Keratinocyte (primary cell): ENCODE measurements around the gene ARHGAP6. TPM values are rescaled to one million over a fixed set of nuclear protein-coding genes. Genes with fewer than 3 reads are reported as not detected.

Experiments used
- DNase-seq: peaks from one replicate; pipeline ENCODE4 v3.0.0-alpha.2; 2011; ENCODE audit warnings: low read depth, missing footprints, low spot score
- FAIRE-seq: peaks from 2 replicates; lab custom pipeline; 2011; peaks lifted over from hg19 to GRCh38; lab: Jason Lieb, UNC
- H2AFZ ChIP-seq: 2 replicates; pipeline ENCODE4 v1.6.0; 2012; ENCODE audit warnings: low read length, control low read depth, inconsistent platforms; ENCODE audit not compliant: control insufficient read depth
- H3K27ac ChIP-seq: 2 replicates; pipeline ENCODE4 v1.5.1; 2011; ENCODE audit warnings: low read length; ENCODE audit not compliant: control insufficient read depth, insufficient read depth
- H3K27me3 ChIP-seq: 3 replicates; pipeline ENCODE4 v1.6.0; 2011; ENCODE audit warnings: low read length; ENCODE audit not compliant: control insufficient read depth, insufficient read depth; ENCODE audit errors: extremely low read depth
- H3K36me3 ChIP-seq, 2 experiments: 2 replicates in 1 of 2; 3 replicates in 1 of 2; pipeline ENCODE4 v1.5.1; 2011; ENCODE audit warnings: low read length in 2 of 2, mild to moderate bottlenecking in 1 of 2; ENCODE audit not compliant: control insufficient read depth in 2 of 2, insufficient read depth in 2 of 2; ENCODE audit errors: extremely low read depth in 1 of 2
- H3K4me1 ChIP-seq: 3 replicates; pipeline ENCODE4 v1.5.1; 2011; ENCODE audit warnings: low read length; ENCODE audit not compliant: control insufficient read depth, insufficient read depth; ENCODE audit errors: extremely low read depth
- H3K4me2 ChIP-seq: 3 replicates; pipeline ENCODE4 v1.6.0; 2011; ENCODE audit warnings: low read depth, low read length; ENCODE audit not compliant: control insufficient read depth, insufficient read depth; ENCODE audit errors: extremely low read depth
- H3K4me3 ChIP-seq, 3 experiments: fragments of 200-600 bp in 1 of 3; sonication (generic) in 1 of 3; 2 replicates in 2 of 3; 3 replicates in 1 of 3; pipeline ENCODE4 v1.5.1; 2011 to 2016; ENCODE audit warnings: low read length in 3 of 3, mild to moderate bottlenecking in 3 of 3, control low read depth in 2 of 3, inconsistent platforms in 1 of 3, low read depth in 1 of 3, mixed read lengths in 1 of 3, mixed run types in 1 of 3, moderate library complexity in 1 of 3; ENCODE audit not compliant: control insufficient read depth in 2 of 3, insufficient read depth in 2 of 3; ENCODE audit errors: extremely low read depth in 1 of 3
- H3K79me2 ChIP-seq: 2 replicates; pipeline ENCODE4 v1.6.0; 2012; ENCODE audit warnings: low read length; ENCODE audit not compliant: control insufficient read depth, insufficient read depth
- H3K9ac ChIP-seq: 3 replicates; pipeline ENCODE4 v1.6.0; 2011; ENCODE audit warnings: low read length; ENCODE audit not compliant: control insufficient read depth, insufficient read depth; ENCODE audit errors: extremely low read depth
- H3K9me1 ChIP-seq: 3 replicates; pipeline ENCODE4 v1.6.0; 2011; ENCODE audit warnings: low read length; ENCODE audit not compliant: control insufficient read depth, insufficient read depth; ENCODE audit errors: extremely low read depth
- H3K9me3 ChIP-seq: 2 replicates; pipeline ENCODE4 v1.5.1; 2012; ENCODE audit warnings: low read depth, low read length; ENCODE audit not compliant: control insufficient read depth
- H4K20me1 ChIP-seq: 3 replicates; pipeline ENCODE4 v1.6.0; 2011; ENCODE audit warnings: low read length; ENCODE audit not compliant: control insufficient read depth, insufficient read depth; ENCODE audit errors: extremely low read depth
- EZH2 ChIP-seq: IDR thresholded peaks from one replicate; pipeline ENCODE4 v1.6.1; 2012; ENCODE audit warnings: inconsistent platforms, mild to moderate bottlenecking, low read length, moderate library complexity
- dilution Hi-C: fragments of 300-500 bp; cut with MboI; formaldehyde crosslinking; loops from one replicate; pipeline ENCODE4 v1.7.0; 2020; ENCODE audit warnings: low sequenced_read_pairs; ENCODE audit not compliant: extremely low pct_ligation_motif_present
- polyA plus RNA-seq, 5 experiments: library from polyadenylated mRNA; depleted of rRNA in 3 of 5; stranded (reverse) in 3 of 5; stranded (forward) in 1 of 5; unstranded in 1 of 5; fragments of >200 nt; gene quantifications; 1 replicate in 1 of 5; 2 replicates in 3 of 5; 3 replicates in 1 of 5; pipeline versions ENCODE4 v1.2.1 to v1.2.3, GENCODE V29; 2011 to 2012; ENCODE audit warnings: missing spikeins in 2 of 5, low read depth in 1 of 5, low replicate concordance in 1 of 5
- TF ChIP-seq, protein P1 (sequence below), 3 experiments: IDR thresholded peaks in 1 of 3; conservative IDR thresholded peaks in 1 of 3; optimal IDR thresholded peaks in 1 of 3; 2 replicates in 2 of 3; 3 replicates in 1 of 3; pipeline versions ENCODE3 to v1.5.1; 2011; ENCODE audit warnings: low read length in 3 of 3, mild to moderate bottlenecking in 3 of 3, moderate library complexity in 2 of 3, control low read depth in 1 of 3, inconsistent platforms in 1 of 3; ENCODE audit not compliant: insufficient read depth in 2 of 3; ENCODE audit errors: extremely low read depth in 1 of 3

ARHGAP6 gene
- polyA plus RNA-seq, 1 donor (not counting 4 experiments of a cell fraction or from before 2014, with no cell fraction given): 0.01 TPM

DNA sequence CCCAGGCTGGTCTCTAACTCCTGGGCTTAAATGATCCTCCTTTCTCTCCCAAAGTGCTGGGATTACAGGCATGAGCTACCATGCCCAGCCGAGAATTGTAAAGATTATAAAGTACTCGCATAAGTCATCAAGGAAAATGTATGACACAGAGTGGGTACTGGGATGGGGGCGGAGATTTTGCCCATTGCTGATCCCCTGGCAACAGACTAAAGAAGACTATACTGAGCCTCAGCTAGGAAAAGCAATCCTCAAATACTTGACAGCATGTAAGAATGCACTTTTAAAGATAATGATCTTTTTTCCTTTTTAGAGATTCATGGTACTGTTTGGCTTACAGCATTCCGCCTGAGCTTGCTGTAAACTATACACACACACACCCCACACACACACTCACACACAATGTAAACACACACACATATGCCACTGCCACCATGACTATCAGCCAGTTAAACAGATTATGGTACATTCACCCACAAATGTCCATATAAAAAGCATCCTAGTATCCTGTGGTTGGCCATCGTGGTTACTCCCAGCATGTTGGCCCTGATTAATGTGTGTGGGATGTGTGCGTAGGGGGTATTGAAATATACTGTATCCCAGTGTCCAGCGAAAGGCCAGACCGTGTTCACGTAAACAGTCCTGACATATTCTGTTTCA, 259.5 kb downstream of the ARHGAP6 start:
- Histone ChIP-seq H3K9me3 (no peaks in the 10 kb centered on the region), H3K9me1 (no peaks in the 10 kb centered on the region), H3K79me2 (no peaks in the 10 kb centered on the region), H3K27me3 (no peaks in the 10 kb centered on the region), H3K36me3 (no peaks in the 10 kb centered on the region), H3K4me2 (no peak overlapping the region), H3K27ac (no peak overlapping the region), H3K4me3 (no peak overlapping the region), H3K4me1 (no peaks in the 10 kb centered on the region), H4K20me1 (no peaks in the 10 kb centered on the region), H2AFZ (no peak overlapping the region), H3K9ac (no peak overlapping the region)
- TF ChIP-seq, protein P1, sequence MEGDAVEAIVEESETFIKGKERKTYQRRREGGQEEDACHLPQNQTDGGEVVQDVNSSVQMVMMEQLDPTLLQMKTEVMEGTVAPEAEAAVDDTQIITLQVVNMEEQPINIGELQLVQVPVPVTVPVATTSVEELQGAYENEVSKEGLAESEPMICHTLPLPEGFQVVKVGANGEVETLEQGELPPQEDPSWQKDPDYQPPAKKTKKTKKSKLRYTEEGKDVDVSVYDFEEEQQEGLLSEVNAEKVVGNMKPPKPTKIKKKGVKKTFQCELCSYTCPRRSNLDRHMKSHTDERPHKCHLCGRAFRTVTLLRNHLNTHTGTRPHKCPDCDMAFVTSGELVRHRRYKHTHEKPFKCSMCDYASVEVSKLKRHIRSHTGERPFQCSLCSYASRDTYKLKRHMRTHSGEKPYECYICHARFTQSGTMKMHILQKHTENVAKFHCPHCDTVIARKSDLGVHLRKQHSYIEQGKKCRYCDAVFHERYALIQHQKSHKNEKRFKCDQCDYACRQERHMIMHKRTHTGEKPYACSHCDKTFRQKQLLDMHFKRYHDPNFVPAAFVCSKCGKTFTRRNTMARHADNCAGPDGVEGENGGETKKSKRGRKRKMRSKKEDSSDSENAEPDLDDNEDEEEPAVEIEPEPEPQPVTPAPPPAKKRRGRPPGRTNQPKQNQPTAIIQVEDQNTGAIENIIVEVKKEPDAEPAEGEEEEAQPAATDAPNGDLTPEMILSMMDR (optimal IDR thresholded peaks at IDR 0.05 in 1 of 3, IDR thresholded peaks at IDR 0.05 in 1 of 3, conservative IDR thresholded peaks at IDR 0.05 in 1 of 3; ENCODE audit: extremely low read depth in 1 of 3, insufficient read depth in 2 of 3, low read length in 3 of 3): no peak
- TF ChIP-seq EZH2: no peak
- FAIRE-seq (no peak), DNase-seq (no peak)
- dilution Hi-C loops: no loop called here

DNA sequence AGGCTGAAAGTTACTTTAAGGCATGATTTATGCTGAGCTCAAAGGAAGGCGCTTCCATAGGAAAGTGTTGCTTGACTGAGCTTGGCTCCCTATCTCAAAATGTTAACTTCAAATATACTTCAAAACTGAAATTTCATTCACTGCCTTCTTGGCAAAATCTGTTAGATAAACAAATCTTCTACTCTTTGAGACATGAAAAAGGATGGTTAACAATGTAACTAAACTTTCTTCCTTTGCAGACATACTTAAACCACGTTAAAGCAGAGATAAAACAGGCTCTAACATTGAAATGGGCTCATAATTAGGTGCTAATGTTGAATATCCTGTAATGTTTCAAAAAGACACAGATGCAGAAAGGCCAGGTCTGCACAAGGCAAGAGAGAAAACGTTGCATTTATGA, 262.1 kb downstream of the ARHGAP6 start:
- Histone ChIP-seq H3K4me1 (no peaks in the 10 kb centered on the region), H3K9me1 (no peaks in the 10 kb centered on the region), H3K4me2 (no peak overlapping the region), H3K27me3 (no peaks in the 10 kb centered on the region), H4K20me1 (no peaks in the 10 kb centered on the region), H3K9me3 (no peaks in the 10 kb centered on the region), H3K27ac (no peak overlapping the region), H2AFZ (no peak overlapping the region), H3K9ac (no peak overlapping the region), H3K79me2 (no peaks in the 10 kb centered on the region), H3K36me3 (no peaks in the 10 kb centered on the region), H3K4me3 (no peak overlapping the region)
- TF ChIP-seq, protein P1 (optimal IDR thresholded peaks at IDR 0.05 in 1 of 3, IDR thresholded peaks at IDR 0.05 in 1 of 3, conservative IDR thresholded peaks at IDR 0.05 in 1 of 3; ENCODE audit: extremely low read depth in 1 of 3, insufficient read depth in 2 of 3, low read length in 3 of 3): no peak
- TF ChIP-seq EZH2: no peak
- FAIRE-seq (no peak), DNase-seq (no peak)
- dilution Hi-C loops: no loop called here
